T-cell (primary cell): ENCODE data around the gene PSMD6. TPM values are rescaled to one million over a fixed set of nuclear protein-coding genes. Genes with fewer than 3 reads are reported as not detected.

ENCODE experiments used
- ATAC-seq, 4 experiments: fragments of 200-7000 bp in 3 of 4; fragments of 150-1000 bp in 1 of 4; cut with Tn5 transposase; replicated peaks in 1 of 4; 1 replicate in 3 of 4; 2 replicates in 1 of 4; pipeline ENCODE4 v1.10.0; 2021; ENCODE audit warnings: moderate library complexity in 3 of 4, mild to moderate bottlenecking in 2 of 4, moderate number of reproducible peaks in 1 of 4
- CTCF ChIA-PET, 2 donors: fragments of 300-600 bp; sonication (Branson Sonifier 250); formaldehyde crosslinking; loops; one replicate each; lab custom pipeline; 2022; ENCODE audit warnings: antibody characterized with exemption in 2 of 2; lab: Charles Lee
- POLR2A ChIA-PET, 2 donors: fragments of 300-600 bp; sonication (Branson Sonifier 250); formaldehyde crosslinking; loops; one replicate each; lab custom pipeline; 2022; ENCODE audit warnings: antibody characterized with exemption in 2 of 2; lab: Charles Lee
- DNase-seq, 35 experiments: peaks; one replicate each; pipeline versions ENCODE4 v3.0.0 to v3.0.0-alpha.2; 2013 to 2023
- H3K27ac ChIP-seq: one replicate; pipeline ENCODE4 v1.5.1; 2013; ENCODE audit warnings: low read length
- H3K27me3 ChIP-seq, 2 experiments: replicated peaks in 1 of 2; 1 replicate in 1 of 2; 2 replicates in 1 of 2; pipeline versions ENCODE4 v1.6.1 to v1.7.0; 2013; ENCODE audit warnings: low read length in 1 of 2, mixed read lengths in 1 of 2; ENCODE audit not compliant: control insufficient read depth in 2 of 2, insufficient read depth in 2 of 2; ENCODE audit errors: extremely low read depth in 1 of 2
- H3K36me3 ChIP-seq, 2 donors: 1 replicate in 1 of 2; 2 replicates in 1 of 2; pipeline versions ENCODE4 v1.6.1 to v1.7.0; 2013; ENCODE audit warnings: low read length in 1 of 2; ENCODE audit not compliant: control insufficient read depth in 2 of 2, insufficient read depth in 1 of 2; ENCODE audit errors: extremely low read depth in 1 of 2
- H3K4me1 ChIP-seq, 2 experiments: 1 replicate in 1 of 2; 2 replicates in 1 of 2; pipeline versions ENCODE4 v1.6.1 to v1.7.0; 2013; ENCODE audit warnings: low read length in 2 of 2, mixed read lengths in 1 of 2; ENCODE audit not compliant: insufficient read depth in 2 of 2, control insufficient read depth in 1 of 2; ENCODE audit errors: extremely low read depth in 1 of 2
- H3K4me3 ChIP-seq, 2 donors: 1 replicate in 1 of 2; 2 replicates in 1 of 2; pipeline versions ENCODE4 v1.5.1 to v1.7.0; 2013; ENCODE audit warnings: mild to moderate bottlenecking in 2 of 2, low read length in 1 of 2, moderate library complexity in 1 of 2; ENCODE audit not compliant: control insufficient read depth in 1 of 2; ENCODE audit errors: extremely low read depth in 1 of 2
- H3K9me3 ChIP-seq: 2 replicates; pipeline ENCODE4 v1.7.0; 2013
- H3K27ac Mint-ChIP-seq, 2 donors: one replicate each; pipeline ENCODE4 v1.8.0; 2020 to 2021; ENCODE audit warnings: mild to moderate bottlenecking in 2 of 2, mixed read lengths in 2 of 2
- H3K27me3 Mint-ChIP-seq, 2 donors: one replicate each; pipeline ENCODE4 v1.8.0; 2021 to 2022; ENCODE audit warnings: mixed read lengths in 2 of 2
- H3K36me3 Mint-ChIP-seq: one replicate; pipeline ENCODE4 v1.8.0; 2021; ENCODE audit warnings: mixed read lengths
- H3K4me1 Mint-ChIP-seq, 3 donors: one replicate each; pipeline ENCODE4 v1.8.0; 2020 to 2022; ENCODE audit warnings: mixed read lengths in 3 of 3, mild to moderate bottlenecking in 1 of 3
- H3K4me3 Mint-ChIP-seq, 3 donors: one replicate each; pipeline ENCODE4 v1.8.0; 2020 to 2022; ENCODE audit warnings: mild to moderate bottlenecking in 3 of 3, mixed read lengths in 3 of 3, moderate library complexity in 3 of 3
- H3K9me3 Mint-ChIP-seq, 3 donors: one replicate each; pipeline ENCODE4 v1.8.0; 2020 to 2022; ENCODE audit warnings: mixed read lengths in 3 of 3
- WGBS: methylation state at CpG from one replicate; pipeline ENCODE4 v1.1.5; 2013; ENCODE audit warnings: missing lambda C conversion rate; ENCODE audit not compliant: insufficient coverage; 5-methylcytosine and 5-hydroxymethylcytosine counted together
- total RNA-seq, 35 experiments: library from RNA in 6 of 35; stranded (reverse) in 6 of 35; fragments of 120-200 nt in 1 of 35; gene quantifications; one replicate each; pipeline versions ENCODE4 v1.2.1 to v1.2.4 and lab custom pipeline; 2013 to 2026

PSMD6 gene
- total RNA-seq, 5 donors from 2014 or later (not counting 1 experiment from before 2014, with no cell fraction given) = 60.2 to 95.4 (median 73.2) TPM

GRCh38 chr3:64039332-64039731 is 16.0 kb upstream of the PSMD6 start:
- Histone ChIP-seq H3K4me3 (no peak overlapping the region), H3K36me3 (no peaks in the 10 kb centered on the region), H3K27me3 (peaks cover 2 to 3% of the 10 kb centered on the region in 2 experiments), H3K4me1 (no peaks in the 10 kb centered on the region), H3K9me3 (no peaks in the 10 kb centered on the region), H3K27ac (no peak overlapping the region)
- POLR2A ChIA-PET = no interaction called here
- CTCF ChIA-PET = interaction anchor here (0.5 to 0.9 kb wide), 3 partner anchors 9 to 490 kb away, joined by 3 to 4 read pairs (median 3); partner anchors contain the start of gene PSMD6 (in 1 of the 2)
- no CpG with 5 or more reads among the region's 4 CpGs for WGBS
- DNase-seq (no peak), ATAC-seq (no peak)
- H3K4me3 Mint-ChIP-seq = no peak overlapping the region
- H3K36me3 Mint-ChIP-seq = no peaks in the 10 kb centered on the region
- H3K27me3 Mint-ChIP-seq = peaks cover 14 to 33% of the 10 kb centered on the region in 2 donors
- H3K9me3 Mint-ChIP-seq = peaks cover 0 to 2% (median 1%) of the 10 kb centered on the region in 3 donors
- no peaks in the 10 kb centered on the region for H3K4me1 Mint-ChIP-seq
- H3K27ac Mint-ChIP-seq = no peak overlapping the region

GRCh38 chr3:64038253-64038767 is 15.0 kb upstream of the PSMD6 start:
- ATAC-seq = no peak
- no peaks in the 10 kb centered on the region for H3K4me1 ChIP-seq
- Mint-ChIP-seq H3K4me3 (no peak overlapping the region), H3K27ac (no peak overlapping the region), H3K36me3 (no peaks in the 10 kb centered on the region), H3K27me3 (peaks cover 11 to 32% of the 10 kb centered on the region in 2 donors), H3K4me1 (no peaks in the 10 kb centered on the region), H3K9me3 (peaks cover 0 to 6% (median 6%) of the 10 kb centered on the region in 3 donors)
- ChIA-PET CTCF (interaction anchor here in 1 of 2 donors (0.9 kb wide), 1 partner anchor 15 kb away, joined by 3 read pairs; the partner anchor contains the start of gene PSMD6), POLR2A (no interaction called here)
- no peak for DNase-seq
- H3K27ac ChIP-seq = no peak overlapping the region
- no peaks in the 10 kb centered on the region for H3K36me3 ChIP-seq
- H3K4me3 ChIP-seq = no peak overlapping the region
- peaks cover 2 to 3% of the 10 kb centered on the region in 2 experiments for H3K27me3 ChIP-seq
- H3K9me3 ChIP-seq = no peaks in the 10 kb centered on the region
- WGBS = 42% methylated on average over 4 of the region's 4 CpGs

DNA sequence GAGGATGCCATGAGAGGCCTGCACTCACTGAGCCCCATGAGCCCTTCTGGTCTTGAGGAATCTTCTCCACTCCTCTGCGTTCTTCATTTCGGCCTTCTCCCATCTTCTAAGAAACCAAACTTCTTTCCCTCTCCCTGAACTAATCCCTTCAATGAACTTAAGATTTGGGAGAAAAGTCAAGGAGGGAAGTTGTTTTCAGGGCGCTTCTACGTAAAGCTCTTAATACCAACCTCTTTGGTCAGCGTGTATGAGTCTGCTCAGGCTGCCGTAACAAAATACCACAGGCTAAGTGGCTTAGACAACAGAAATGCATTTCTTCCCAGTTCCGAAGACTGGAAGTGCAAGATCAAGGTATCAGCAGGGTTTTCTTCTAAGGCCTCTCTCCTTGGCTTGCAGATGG is 13.8 kb upstream of the PSMD6 start:
- ChIA-PET CTCF (no interaction called here), POLR2A (no interaction called here)
- Mint-ChIP-seq H3K4me3 (no peak overlapping the region), H3K27me3 (peaks cover 5 to 25% of the 10 kb centered on the region in 2 donors), H3K4me1 (no peaks in the 10 kb centered on the region), H3K36me3 (no peaks in the 10 kb centered on the region), H3K9me3 (peaks cover 0 to 6% (median 6%) of the 10 kb centered on the region in 3 donors), H3K27ac (no peak overlapping the region)
- Histone ChIP-seq H3K27ac (no peak overlapping the region), H3K4me3 (no peak overlapping the region), H3K9me3 (no peaks in the 10 kb centered on the region), H3K27me3 (peaks cover 2 to 3% of the 10 kb centered on the region in 2 experiments), H3K4me1 (no peaks in the 10 kb centered on the region), H3K36me3 (no peaks in the 10 kb centered on the region)
- ATAC-seq = no peak
- WGBS = 91% methylated on average over 4 of the region's 7 CpGs
- no peak for DNase-seq

DNA sequence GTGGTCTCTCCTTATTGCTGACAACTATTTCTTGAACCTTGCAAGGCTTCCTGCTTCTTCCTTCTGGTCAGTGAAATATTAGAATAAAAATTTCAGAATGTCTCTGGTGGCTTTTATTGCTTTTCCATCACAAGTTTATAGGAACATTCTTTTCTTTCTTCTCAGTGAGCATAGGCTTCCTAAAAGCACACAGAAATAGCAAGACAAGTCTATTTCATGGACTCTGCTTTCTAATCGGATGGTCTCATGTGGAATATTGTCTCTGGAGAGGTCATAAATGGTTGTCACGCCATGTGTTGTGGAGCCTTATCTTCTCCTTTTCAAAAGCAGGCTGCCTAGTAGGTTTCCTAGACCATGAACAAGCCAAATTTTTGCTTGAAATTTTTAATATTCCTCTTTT is 9.8 kb upstream of the PSMD6 start:
- no peak overlapping the region for H3K4me3 Mint-ChIP-seq
- peaks cover 0 to 7% of the 10 kb centered on the region in 2 experiments for H3K27me3 ChIP-seq
- DNase-seq = no peak
- H3K4me3 ChIP-seq = no peak overlapping the region
- peaks cover 0 to 8% of the 10 kb centered on the region in 2 experiments for H3K4me1 ChIP-seq
- no peak overlapping the region for H3K27ac ChIP-seq
- no peak overlapping the region for H3K27ac Mint-ChIP-seq
- H3K27me3 Mint-ChIP-seq = peaks cover 14 to 19% of the 10 kb centered on the region in 2 donors
- H3K9me3 Mint-ChIP-seq = peaks cover 0 to 6% (median 6%) of the 10 kb centered on the region in 3 donors
- ChIA-PET CTCF (interaction anchor here in 1 of 2 donors (0.6 kb wide), 1 partner anchor 209 kb away, joined by 3 read pairs; no protein-coding TSS in a partner anchor), POLR2A (no interaction called here)
- WGBS = no CpG with 5 or more reads among the region's 2 CpGs
- no peak for ATAC-seq
- no peaks in the 10 kb centered on the region for H3K9me3 ChIP-seq
- H3K4me1 Mint-ChIP-seq = peaks cover 5 to 9% (median 5%) of the 10 kb centered on the region in 3 donors
- H3K36me3 Mint-ChIP-seq = no peaks in the 10 kb centered on the region
- H3K36me3 ChIP-seq = no peaks in the 10 kb centered on the region

DNA sequence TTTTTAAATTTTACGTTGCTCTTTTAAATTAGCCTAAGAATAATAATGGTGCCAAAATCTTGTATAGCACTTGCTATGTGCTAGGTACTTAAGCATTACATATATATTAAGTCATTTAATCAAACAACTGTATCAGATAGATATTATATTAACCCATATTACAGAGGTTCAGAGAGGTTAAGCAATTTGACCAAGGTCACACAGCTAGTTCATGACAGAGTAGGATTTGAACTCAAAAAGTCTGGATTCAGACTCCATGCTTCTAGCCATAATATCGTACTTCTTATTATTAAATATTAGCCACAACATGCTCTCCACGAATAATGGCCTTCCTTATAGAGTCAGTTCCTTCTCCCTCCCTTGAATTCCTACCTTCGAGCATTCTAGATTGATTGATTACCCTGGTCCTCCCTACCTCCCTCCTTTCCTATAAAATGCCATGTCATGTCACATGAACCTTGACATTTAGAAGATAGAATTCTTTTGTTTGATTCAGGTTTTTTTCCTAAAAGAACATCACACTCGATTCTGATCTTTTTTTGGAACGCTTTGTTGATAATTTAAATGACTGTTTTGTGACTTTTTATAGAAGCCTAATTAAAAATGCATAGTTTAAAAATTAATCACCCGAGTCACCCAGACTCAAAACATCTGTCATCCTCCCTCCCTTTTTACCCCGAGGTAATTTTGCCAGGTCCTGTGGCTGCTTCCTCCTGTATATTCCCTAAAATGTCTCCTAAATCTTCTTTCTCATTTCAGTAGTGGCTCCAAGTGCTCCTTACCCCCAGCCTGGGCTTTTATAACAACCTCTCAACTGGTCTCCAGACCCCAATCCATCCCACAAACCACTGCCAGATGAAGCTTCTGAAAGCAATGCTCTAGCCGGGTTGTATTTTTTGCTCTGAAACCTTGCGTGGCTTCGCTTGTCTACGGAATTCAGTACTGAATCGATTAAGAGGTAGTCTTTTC is 8.5 kb upstream of the PSMD6 start:
- H3K27ac Mint-ChIP-seq = no peak overlapping the region
- Histone ChIP-seq H3K36me3 (no peaks in the 10 kb centered on the region), H3K4me3 (no peak overlapping the region), H3K9me3 (no peaks in the 10 kb centered on the region), H3K27me3 (peaks cover 0 to 3% of the 10 kb centered on the region in 2 experiments), H3K27ac (no peak overlapping the region), H3K4me1 (peaks cover 0 to 8% of the 10 kb centered on the region in 2 experiments)
- peaks cover 25 to 29% of the 10 kb centered on the region in 2 donors for H3K27me3 Mint-ChIP-seq
- H3K4me1 Mint-ChIP-seq = peaks cover 5 to 9% (median 5%) of the 10 kb centered on the region in 3 donors
- ATAC-seq (no peak), DNase-seq (no peak)
- no peaks in the 10 kb centered on the region for H3K36me3 Mint-ChIP-seq
- CTCF ChIA-PET = interaction anchor here (0.6 to 2.4 kb wide), 2 partner anchors 291 to 452 kb away, joined by 3 to 13 read pairs; no protein-coding TSS in a partner anchor
- POLR2A ChIA-PET = no interaction called here
- no peak overlapping the region for H3K4me3 Mint-ChIP-seq
- H3K9me3 Mint-ChIP-seq = peaks cover 0 to 6% (median 6%) of the 10 kb centered on the region in 3 donors
- WGBS = 85% methylated on average over 5 of the region's 13 CpGs

- peak overlapping the region; percentile 75 to 79 for H3K27ac Mint-ChIP-seq
- Histone ChIP-seq H3K36me3 (no peaks in the 10 kb centered on the region), H3K9me3 (no peaks in the 10 kb centered on the region), H3K27ac (no peak overlapping the region), H3K4me3 (peak overlapping the region in 1 of 2 donors; percentile 38), H3K27me3 (peaks cover 0 to 3% of the 10 kb centered on the region in 2 experiments), H3K4me1 (peaks cover 0 to 8% of the 10 kb centered on the region in 2 experiments)
- WGBS = 4% methylated on average over 15 of the region's 16 CpGs
- ATAC-seq (peak; percentile 89 to 100 (median 92)), DNase-seq (peak; percentile 44 to 93 (median 66))
- H3K4me3 Mint-ChIP-seq = peak overlapping the region; percentile 71 to 83 (median 74)
- POLR2A ChIA-PET = no interaction called here
- CTCF ChIA-PET = interaction anchor here (0.6 to 2.4 kb wide), 4 partner anchors 8 to 456 kb away, joined by 3 to 13 read pairs (median 4); no protein-coding TSS in a partner anchor
- H3K27me3 Mint-ChIP-seq = peaks cover 25 to 29% of the 10 kb centered on the region in 2 donors
- H3K9me3 Mint-ChIP-seq = peaks cover 0 to 6% (median 6%) of the 10 kb centered on the region in 3 donors
- H3K36me3 Mint-ChIP-seq = no peaks in the 10 kb centered on the region
- H3K4me1 Mint-ChIP-seq = peaks cover 5 to 9% (median 5%) of the 10 kb centered on the region in 3 donors
Observed at GRCh38 chr3:64030741-64031140, 7.4 kb upstream of the PSMD6 start.
